HG03460 (cell line): ENCODE data around the gene SNRPD3.
"Not testable (repeated sequence)": the region's sequence is repeated elsewhere in the genome, so short reads cannot be mapped to it uniquely, and the experiment has no call there.

Experiments used
- ATAC-seq: cut with Tn5 transposase; IDR thresholded peaks from one replicate; pipeline ENCODE4 v1.9.1; 2021; ENCODE audit not compliant: unreplicated experiment

SNRPD3 gene

GRCh38 chr22:24607429-24607983, 51.7 kb downstream of the SNRPD3 start:
- ATAC-seq = not testable (repeated sequence)

DNA sequence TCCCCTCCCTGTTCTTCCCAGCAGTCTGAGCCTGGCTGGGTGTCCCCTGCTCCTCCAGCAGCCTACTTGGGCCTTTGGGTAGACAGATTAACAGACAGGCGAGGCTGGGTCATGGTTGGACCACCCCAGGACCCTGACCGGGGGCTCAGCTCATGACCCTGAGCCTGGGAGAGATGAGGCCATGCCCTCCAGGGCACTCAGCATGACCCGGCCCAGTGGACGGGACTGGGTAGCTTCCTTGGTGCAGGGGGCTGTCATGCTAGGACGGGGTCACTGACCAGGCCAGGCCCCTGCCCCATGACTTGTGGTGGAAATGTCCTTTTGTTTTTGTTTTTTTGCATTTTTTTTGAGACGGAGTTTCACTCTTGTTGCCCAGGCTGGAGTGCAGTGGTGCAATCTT, 52.5 kb downstream of the SNRPD3 start:
- not testable (repeated sequence) for ATAC-seq

DNA sequence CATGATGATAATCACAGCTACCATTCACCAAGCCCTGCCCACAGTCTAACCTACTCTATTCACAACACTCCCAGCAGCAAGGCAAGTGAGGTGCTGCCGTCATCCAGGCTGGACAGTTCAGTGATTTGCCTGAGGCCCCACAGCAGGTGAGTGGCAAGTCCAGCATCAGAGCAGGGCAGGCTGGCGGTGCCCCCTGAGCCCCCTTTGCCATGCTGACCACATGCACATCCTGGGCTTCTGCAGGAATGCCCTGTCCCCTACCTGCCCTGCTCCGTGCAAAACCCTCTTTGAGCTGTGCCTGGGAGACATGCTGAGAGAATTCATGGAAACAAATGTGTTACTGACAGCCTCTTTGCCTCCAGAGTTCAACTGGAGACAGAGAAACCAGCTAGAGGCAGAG, 54.1 kb downstream of the SNRPD3 start:
- not testable (repeated sequence) for ATAC-seq

DNA sequence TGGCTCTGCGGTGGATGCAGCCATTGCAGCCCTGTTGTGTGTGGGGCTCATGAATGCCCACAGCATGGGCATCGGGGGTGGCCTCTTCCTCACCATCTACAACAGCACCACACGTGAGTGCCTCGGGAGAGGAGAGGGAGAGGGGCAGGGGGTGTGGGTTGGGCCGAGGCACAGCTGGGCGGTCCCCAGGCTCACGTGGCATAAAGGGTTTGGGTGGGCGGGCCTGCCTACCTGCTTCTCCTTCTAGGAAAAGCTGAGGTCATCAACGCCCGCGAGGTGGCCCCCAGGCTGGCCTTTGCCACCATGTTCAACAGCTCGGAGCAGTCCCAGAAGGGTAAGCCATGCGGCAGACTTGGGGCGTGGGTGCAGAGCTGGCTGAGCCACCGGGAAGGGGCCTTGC, 59.0 kb downstream of the SNRPD3 start:
- not testable (repeated sequence) for ATAC-seq

DNA sequence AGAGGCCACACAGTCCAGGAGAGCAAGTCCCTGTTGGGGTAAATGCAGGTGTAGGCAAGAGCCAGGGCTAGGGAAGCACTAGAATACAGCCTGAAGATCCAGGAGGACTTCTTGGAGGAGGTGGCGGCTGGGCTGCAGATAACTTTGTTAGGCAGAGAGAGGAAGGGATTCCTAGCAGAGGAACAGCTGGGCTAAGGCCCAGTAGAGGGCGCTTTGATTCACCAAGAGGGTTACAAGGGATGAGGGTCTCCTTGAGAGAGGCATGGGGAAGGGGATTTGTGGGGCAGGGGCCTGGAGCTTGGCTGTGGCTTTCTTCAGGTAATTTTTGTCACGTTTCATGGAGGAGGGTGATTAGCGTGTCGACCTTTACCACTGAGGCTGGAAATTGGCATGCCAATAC, 65.4 kb downstream of the SNRPD3 start:
- ATAC-seq = not testable (repeated sequence)

- not testable (repeated sequence) for ATAC-seq
Measured at GRCh38 chr22:24622596-24622995, 66.8 kb downstream of the SNRPD3 start.
